Upper lobe of left lung (tissue), 4 donors: ENCODE data around the gene CENPQ.

Experiments used
- POLR2A ChIP-seq, 4 donors: fragments of 450-650 bp; IDR thresholded peaks; one replicate each; pipeline ENCODE4 v1.5.1; 2016 to 2017; ENCODE audit warnings: antibody characterized with exemption in 4 of 4, mild to moderate bottlenecking in 2 of 4
- TF ChIP-seq, protein P1 (sequence below), 6 experiments: fragments of 450-650 bp in 4 of 6; fragments of 200-600 bp in 2 of 6; sonication (generic) in 2 of 6; IDR thresholded peaks; one replicate each; pipeline ENCODE4 v1.5.1; 2016 to 2019; ENCODE audit warnings: antibody characterized with exemption in 6 of 6

DNA sequence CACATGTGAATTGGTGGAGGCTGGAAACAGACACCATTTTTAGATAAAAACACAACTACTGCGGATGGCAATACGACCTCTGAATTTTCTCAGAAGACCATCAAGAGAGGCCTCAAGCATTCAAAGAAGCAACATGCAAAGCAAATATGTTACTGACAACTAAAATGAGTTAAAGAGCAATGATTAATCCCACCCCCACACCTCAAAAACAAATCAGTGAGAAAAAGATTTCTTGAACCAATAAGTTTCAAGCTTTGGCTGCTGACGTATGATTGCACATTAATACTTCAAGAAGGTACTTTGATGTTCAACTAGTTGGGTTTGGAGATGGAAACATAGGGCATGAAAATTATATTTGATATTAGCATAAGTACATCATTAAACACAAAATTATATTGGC lies 1.1 kb upstream of the CENPQ start:
- no peak for TF ChIP-seq POLR2A (IDR thresholded peaks at IDR 0.05)
- TF ChIP-seq, protein P1, sequence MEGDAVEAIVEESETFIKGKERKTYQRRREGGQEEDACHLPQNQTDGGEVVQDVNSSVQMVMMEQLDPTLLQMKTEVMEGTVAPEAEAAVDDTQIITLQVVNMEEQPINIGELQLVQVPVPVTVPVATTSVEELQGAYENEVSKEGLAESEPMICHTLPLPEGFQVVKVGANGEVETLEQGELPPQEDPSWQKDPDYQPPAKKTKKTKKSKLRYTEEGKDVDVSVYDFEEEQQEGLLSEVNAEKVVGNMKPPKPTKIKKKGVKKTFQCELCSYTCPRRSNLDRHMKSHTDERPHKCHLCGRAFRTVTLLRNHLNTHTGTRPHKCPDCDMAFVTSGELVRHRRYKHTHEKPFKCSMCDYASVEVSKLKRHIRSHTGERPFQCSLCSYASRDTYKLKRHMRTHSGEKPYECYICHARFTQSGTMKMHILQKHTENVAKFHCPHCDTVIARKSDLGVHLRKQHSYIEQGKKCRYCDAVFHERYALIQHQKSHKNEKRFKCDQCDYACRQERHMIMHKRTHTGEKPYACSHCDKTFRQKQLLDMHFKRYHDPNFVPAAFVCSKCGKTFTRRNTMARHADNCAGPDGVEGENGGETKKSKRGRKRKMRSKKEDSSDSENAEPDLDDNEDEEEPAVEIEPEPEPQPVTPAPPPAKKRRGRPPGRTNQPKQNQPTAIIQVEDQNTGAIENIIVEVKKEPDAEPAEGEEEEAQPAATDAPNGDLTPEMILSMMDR (IDR thresholded peaks at IDR 0.05) = no peak
